Measurements from ENCODE around the gene MRPL10. TPM values are rescaled to one million over a fixed set of nuclear protein-coding genes. Genes with fewer than 3 reads are reported as not detected.

The MRPL10 gene
- total RNA-seq, 1 experiment from 2014 or later: 70.2 TPM

DNA sequence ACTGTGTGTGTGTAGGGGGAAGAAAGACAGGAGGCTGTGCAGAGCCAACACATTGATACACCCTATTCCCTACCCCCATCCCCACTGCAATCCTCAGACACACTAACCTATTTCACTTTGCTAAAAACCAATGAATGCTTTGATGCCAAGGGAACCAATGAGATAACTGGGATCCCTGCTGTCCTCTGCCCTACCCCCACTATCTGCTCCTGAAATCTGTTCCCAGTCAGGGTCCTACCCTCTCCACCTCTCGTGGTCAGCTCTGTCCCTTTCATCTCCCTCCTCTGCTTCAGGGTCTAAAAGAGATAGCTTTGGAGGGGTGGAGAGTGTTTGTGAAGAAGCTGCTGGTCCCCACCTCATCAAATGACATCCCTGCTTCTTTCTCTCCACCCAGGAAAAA lies 38.7 kb upstream of the MRPL10 start:
- TF ChIP-seq, protein P1, sequence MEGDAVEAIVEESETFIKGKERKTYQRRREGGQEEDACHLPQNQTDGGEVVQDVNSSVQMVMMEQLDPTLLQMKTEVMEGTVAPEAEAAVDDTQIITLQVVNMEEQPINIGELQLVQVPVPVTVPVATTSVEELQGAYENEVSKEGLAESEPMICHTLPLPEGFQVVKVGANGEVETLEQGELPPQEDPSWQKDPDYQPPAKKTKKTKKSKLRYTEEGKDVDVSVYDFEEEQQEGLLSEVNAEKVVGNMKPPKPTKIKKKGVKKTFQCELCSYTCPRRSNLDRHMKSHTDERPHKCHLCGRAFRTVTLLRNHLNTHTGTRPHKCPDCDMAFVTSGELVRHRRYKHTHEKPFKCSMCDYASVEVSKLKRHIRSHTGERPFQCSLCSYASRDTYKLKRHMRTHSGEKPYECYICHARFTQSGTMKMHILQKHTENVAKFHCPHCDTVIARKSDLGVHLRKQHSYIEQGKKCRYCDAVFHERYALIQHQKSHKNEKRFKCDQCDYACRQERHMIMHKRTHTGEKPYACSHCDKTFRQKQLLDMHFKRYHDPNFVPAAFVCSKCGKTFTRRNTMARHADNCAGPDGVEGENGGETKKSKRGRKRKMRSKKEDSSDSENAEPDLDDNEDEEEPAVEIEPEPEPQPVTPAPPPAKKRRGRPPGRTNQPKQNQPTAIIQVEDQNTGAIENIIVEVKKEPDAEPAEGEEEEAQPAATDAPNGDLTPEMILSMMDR (IDR thresholded peaks at IDR 0.05; ENCODE audit: unreplicated experiment): no peak
- DNase-seq: no peak
- H3K27me3 Mint-ChIP-seq (ENCODE audit: unreplicated experiment): peaks cover 100% of the 10 kb centered on the region
- no peak overlapping the region for H3K4me3 Mint-ChIP-seq (ENCODE audit: low read depth, unreplicated experiment)
- H3K36me3 Mint-ChIP-seq (ENCODE audit: insufficient read depth, unreplicated experiment): no peaks in the 10 kb centered on the region
- intact Hi-C loops (cut with micrococcal nuclease; ENCODE audit: unreplicated experiment): no loop called here
- no peaks in the 10 kb centered on the region for H3K4me1 Mint-ChIP-seq (ENCODE audit: low read depth, unreplicated experiment)
- CTCF ChIA-PET: interaction anchor here (0.5 to 1.3 kb wide), 4 partner anchors 10 to 395 kb away, joined by 3 to 5 read pairs (median 3); no protein-coding TSS in a partner anchor
- H3K9me3 Mint-ChIP-seq (ENCODE audit: low read depth, unreplicated experiment): no peaks in the 10 kb centered on the region
- no peak overlapping the region for H3K27ac Mint-ChIP-seq (ENCODE audit: unreplicated experiment)
- BruUV-seq (replicated peaks): no TSS peak

DNA sequence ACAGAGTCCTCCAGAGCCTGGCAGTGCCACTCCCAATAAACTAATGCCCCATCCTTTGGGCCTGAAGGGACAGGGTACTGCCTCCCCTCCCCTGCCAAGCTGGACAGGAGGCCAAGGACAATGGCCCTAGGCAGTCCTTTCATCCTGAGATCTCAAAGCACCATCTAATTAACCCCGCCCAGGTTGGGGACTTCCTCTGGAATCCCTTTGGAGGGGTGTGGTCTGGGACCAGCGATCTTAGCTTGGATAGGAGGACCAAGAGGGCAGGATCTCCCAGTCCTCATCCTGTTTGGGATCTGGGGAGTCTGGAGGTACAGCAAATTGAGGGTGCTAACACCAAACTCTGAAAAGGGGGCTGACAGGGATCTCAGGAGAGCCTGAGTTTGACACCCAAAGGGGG lies 37.8 kb upstream of the MRPL10 start:
- Mint-ChIP-seq H3K4me3 (ENCODE audit: low read depth, unreplicated experiment) (no peak overlapping the region), H3K27ac (ENCODE audit: unreplicated experiment) (no peak overlapping the region), H3K4me1 (ENCODE audit: low read depth, unreplicated experiment) (no peaks in the 10 kb centered on the region), H3K9me3 (ENCODE audit: low read depth, unreplicated experiment) (no peaks in the 10 kb centered on the region), H3K27me3 (ENCODE audit: unreplicated experiment) (peaks cover 98% of the 10 kb centered on the region), H3K36me3 (ENCODE audit: insufficient read depth, unreplicated experiment) (no peaks in the 10 kb centered on the region)
- TF ChIP-seq, protein P1 (IDR thresholded peaks at IDR 0.05; ENCODE audit: unreplicated experiment): no peak
- DNase-seq: no peak
- CTCF ChIA-PET: interaction anchor here (0.8 to 1.3 kb wide), 2 partner anchors 12 to 26 kb away, joined by 3 to 5 read pairs; no protein-coding TSS in a partner anchor
- intact Hi-C loops (cut with micrococcal nuclease; ENCODE audit: unreplicated experiment): no loop called here
- BruUV-seq (replicated peaks): no TSS peak

DNA sequence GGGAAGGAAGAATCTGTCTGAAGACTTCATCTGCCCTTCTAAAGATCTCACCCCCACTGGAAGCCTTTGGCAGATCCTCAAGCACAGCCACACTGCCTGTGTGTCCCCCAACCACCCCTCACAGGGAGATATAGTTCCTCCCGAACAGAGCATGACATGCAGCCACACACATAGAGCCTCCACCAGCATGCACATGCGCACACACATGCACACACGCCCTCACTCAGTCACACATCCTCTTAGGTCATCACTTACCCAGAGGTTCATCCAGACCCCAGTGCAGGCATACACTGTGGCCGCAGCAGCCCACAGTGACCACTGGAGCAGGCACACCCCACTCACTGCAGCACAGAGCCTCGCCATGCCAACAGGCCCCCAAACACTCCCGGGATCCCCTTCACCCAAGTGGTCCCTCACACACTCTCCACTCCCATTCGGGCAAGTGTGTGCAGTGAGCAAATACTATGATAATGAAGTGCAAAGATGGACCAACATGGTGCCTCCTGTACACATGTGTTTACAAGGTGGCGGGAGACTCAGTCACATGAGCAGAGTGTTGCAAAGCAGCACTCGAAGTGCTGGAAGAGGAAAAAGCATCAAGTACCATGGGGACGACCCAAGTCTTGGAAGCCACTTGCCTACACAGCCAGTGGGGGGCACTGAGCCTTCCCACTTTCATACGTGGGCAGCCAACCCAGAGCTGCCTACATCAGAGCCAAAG lies 36.6 kb upstream of the MRPL10 start:
- no peak for DNase-seq
- no peak overlapping the region for H3K4me3 Mint-ChIP-seq (ENCODE audit: low read depth, unreplicated experiment)
- CTCF ChIA-PET: interaction anchor here (0.7 to 0.8 kb wide), 3 partner anchors 10 to 128 kb away, joined by 3 read pairs; partner anchors contain the start of gene SP6
- H3K9me3 Mint-ChIP-seq (ENCODE audit: low read depth, unreplicated experiment): peaks cover 2% of the 10 kb centered on the region
- H3K27me3 Mint-ChIP-seq (ENCODE audit: unreplicated experiment): peaks cover 87% of the 10 kb centered on the region
- TF ChIP-seq, protein P1 (IDR thresholded peaks at IDR 0.05; ENCODE audit: unreplicated experiment): no peak
- no peaks in the 10 kb centered on the region for H3K36me3 Mint-ChIP-seq (ENCODE audit: insufficient read depth, unreplicated experiment)
- peaks cover 6% of the 10 kb centered on the region for H3K4me1 Mint-ChIP-seq (ENCODE audit: low read depth, unreplicated experiment)
- intact Hi-C loops (cut with micrococcal nuclease; ENCODE audit: unreplicated experiment): no loop called here
- no peak overlapping the region for H3K27ac Mint-ChIP-seq (ENCODE audit: unreplicated experiment)
- BruUV-seq (replicated peaks): no TSS peak

DNA sequence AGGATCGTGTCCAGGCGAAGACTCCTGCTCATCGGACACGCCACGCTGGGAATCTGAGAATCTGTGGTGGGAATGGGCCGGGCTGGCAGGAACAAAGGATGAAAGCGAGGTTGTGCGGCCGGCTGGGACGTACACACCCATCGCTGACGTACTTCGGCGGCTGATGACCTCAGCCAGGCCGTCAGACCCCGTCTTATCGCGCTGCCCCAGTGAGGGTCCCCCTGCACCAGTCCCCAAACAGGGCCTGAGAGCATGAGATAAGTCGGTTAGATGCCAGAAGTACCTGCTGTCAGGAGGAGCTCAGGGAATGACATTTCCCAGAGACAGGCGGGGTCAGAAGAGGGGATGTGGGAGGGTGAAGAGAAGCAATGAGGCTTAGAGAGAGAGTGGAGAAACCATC lies 35.6 kb upstream of the MRPL10 start:
- no peak for DNase-seq

More for the DNA sequence above, 35.6 kb upstream of the MRPL10 start:
- H3K9me3 Mint-ChIP-seq (ENCODE audit: low read depth, unreplicated experiment): peaks cover 2% of the 10 kb centered on the region
- peaks cover 77% of the 10 kb centered on the region for H3K27me3 Mint-ChIP-seq (ENCODE audit: unreplicated experiment)
- no TSS peak for BruUV-seq (replicated peaks)
- H3K4me1 Mint-ChIP-seq (ENCODE audit: low read depth, unreplicated experiment): peaks cover 12% of the 10 kb centered on the region
- no peaks in the 10 kb centered on the region for H3K36me3 Mint-ChIP-seq (ENCODE audit: insufficient read depth, unreplicated experiment)
- CTCF ChIA-PET: interaction anchor here (0.8 kb wide), 1 partner anchor 16 kb away, joined by 3 read pairs; the partner anchor contains the start of gene SP6
- no peak overlapping the region for H3K4me3 Mint-ChIP-seq (ENCODE audit: low read depth, unreplicated experiment)
- TF ChIP-seq, protein P1 (IDR thresholded peaks at IDR 0.05; ENCODE audit: unreplicated experiment): no peak
- intact Hi-C loops (cut with micrococcal nuclease; ENCODE audit: unreplicated experiment): no loop called here
- no peak overlapping the region for H3K27ac Mint-ChIP-seq (ENCODE audit: unreplicated experiment)

Data from Calu3 (cell line).